ENCODE data around the gene P4HB. TPM values are rescaled to one million over a fixed set of nuclear protein-coding genes. Genes with fewer than 3 reads are reported as not detected.

Gene P4HB
- total and polyA plus RNA-seq, 2 donors (not counting 1 experiment from before 2014, with no cell fraction given), result 109 to 1,034 TPM

GRCh38 chr17:81903415-81903831 lies 43.1 kb upstream of the P4HB start:
- H3K9ac ChIP-seq (ENCODE audit: insufficient read depth, low read length), result no peak overlapping the region
- TF ChIP-seq EZH2 (IDR thresholded peaks at IDR 0.05; ENCODE audit: low read length, missing control alignments) (no peak), CTCF (conservative IDR thresholded peaks at IDR 0.05 in 1 of 2, IDR thresholded peaks at IDR 0.05 in 1 of 2; ENCODE audit: low read depth in 1 of 2, low read length in 2 of 2) (no peak)
- H3K36me3 ChIP-seq (ENCODE audit: control insufficient read depth, insufficient read depth, low read length), result peaks cover 32% of the 10 kb centered on the region
- no peaks in the 10 kb centered on the region for H4K20me1 ChIP-seq (ENCODE audit: control insufficient read depth, extremely low read depth, insufficient read depth, low read length)
- no peaks in the 10 kb centered on the region for H3K9me3 ChIP-seq (ENCODE audit: control insufficient read depth, insufficient read depth, low read depth, low read length)
- H3K27ac ChIP-seq (ENCODE audit: insufficient read depth, low read length), result no peak overlapping the region
- no peak overlapping the region for H3K4me3 ChIP-seq (replicated peaks in 1 of 4; ENCODE audit: control extremely low read depth in 1 of 4, insufficient read depth in 1 of 4, low read depth in 3 of 4, low read length in 4 of 4)
- H3K4me2 ChIP-seq (ENCODE audit: extremely low read depth, insufficient read depth, low read length), result no peak overlapping the region
- H3K4me1 ChIP-seq (ENCODE audit: control insufficient read depth, extremely low read depth, insufficient read depth, low read length), result no peaks in the 10 kb centered on the region
- DNase-seq (ENCODE audit: low read depth in 2 of 2), result no peak
- H3K27me3 ChIP-seq (ENCODE audit: control insufficient read depth, insufficient read depth, low read length), result no peaks in the 10 kb centered on the region
- H2AFZ ChIP-seq (ENCODE audit: low read length), result no peak overlapping the region
- no peaks in the 10 kb centered on the region for H3K79me2 ChIP-seq (ENCODE audit: control insufficient read depth, insufficient read depth, low read length)

- Histone ChIP-seq H3K27ac (ENCODE audit: insufficient read depth, low read length) (no peak overlapping the region), H3K9ac (ENCODE audit: insufficient read depth, low read length) (no peak overlapping the region), H3K36me3 (ENCODE audit: control insufficient read depth, insufficient read depth, low read length) (peaks cover 30% of the 10 kb centered on the region), H4K20me1 (ENCODE audit: control insufficient read depth, extremely low read depth, insufficient read depth, low read length) (no peaks in the 10 kb centered on the region), H3K9me3 (ENCODE audit: control insufficient read depth, insufficient read depth, low read depth, low read length) (no peaks in the 10 kb centered on the region), H3K79me2 (ENCODE audit: control insufficient read depth, insufficient read depth, low read length) (no peaks in the 10 kb centered on the region), H3K27me3 (ENCODE audit: control insufficient read depth, insufficient read depth, low read length) (no peaks in the 10 kb centered on the region), H3K4me2 (ENCODE audit: extremely low read depth, insufficient read depth, low read length) (peak overlapping the region; percentile 59), H3K4me1 (ENCODE audit: control insufficient read depth, extremely low read depth, insufficient read depth, low read length) (no peaks in the 10 kb centered on the region), H2AFZ (ENCODE audit: low read length) (no peak overlapping the region), H3K4me3 (replicated peaks in 1 of 4; ENCODE audit: control extremely low read depth in 1 of 4, insufficient read depth in 1 of 4, low read depth in 3 of 4, low read length in 4 of 4) (peak overlapping the region in 1 of 4 experiments; percentile 42)
- TF ChIP-seq EZH2 (IDR thresholded peaks at IDR 0.05; ENCODE audit: low read length, missing control alignments) (no peak), CTCF (conservative IDR thresholded peaks at IDR 0.05 in 1 of 2, IDR thresholded peaks at IDR 0.05 in 1 of 2; ENCODE audit: low read depth in 1 of 2, low read length in 2 of 2) (no peak)
- DNase-seq (ENCODE audit: low read depth in 2 of 2), result no peak
Measured at GRCh38 chr17:81902653-81903414, 42.5 kb upstream of the P4HB start.

GRCh38 chr17:81902023-81902652 lies 41.8 kb upstream of the P4HB start, which contains the start of gene NPB:
Gene NPB, plus strand, starts transcription at chr17:81902238. Its CDS starts 40 bp downstream, at chr17:81902278.
- H3K27ac ChIP-seq (ENCODE audit: insufficient read depth, low read length), result no peak within 1 kb of the TSS
- DNase-seq (ENCODE audit: low read depth in 2 of 2), result no peak
- H2AFZ ChIP-seq (ENCODE audit: low read length), result no peak within 1 kb of the TSS
- no peaks in the 10 kb centered on the region for H3K79me2 ChIP-seq (ENCODE audit: control insufficient read depth, insufficient read depth, low read length)
- H3K9ac ChIP-seq (ENCODE audit: insufficient read depth, low read length), result no peak within 1 kb of the TSS
- no peaks in the 10 kb centered on the region for H3K9me3 ChIP-seq (ENCODE audit: control insufficient read depth, insufficient read depth, low read depth, low read length)
- no peak for TF ChIP-seq CTCF (conservative IDR thresholded peaks at IDR 0.05 in 1 of 2, IDR thresholded peaks at IDR 0.05 in 1 of 2; ENCODE audit: low read depth in 1 of 2, low read length in 2 of 2)
- no peak for TF ChIP-seq EZH2 (IDR thresholded peaks at IDR 0.05; ENCODE audit: low read length, missing control alignments)
- no peaks in the 10 kb centered on the region for H3K27me3 ChIP-seq (ENCODE audit: control insufficient read depth, insufficient read depth, low read length)
- peaks cover 29% of the 10 kb centered on the region for H3K36me3 ChIP-seq (ENCODE audit: control insufficient read depth, insufficient read depth, low read length)
- no peaks in the 10 kb centered on the region for H3K4me1 ChIP-seq (ENCODE audit: control insufficient read depth, extremely low read depth, insufficient read depth, low read length)
- peak within 1 kb of the TSS in 1 of 4 experiments; percentile 42 for H3K4me3 ChIP-seq (replicated peaks in 1 of 4; ENCODE audit: control extremely low read depth in 1 of 4, insufficient read depth in 1 of 4, low read depth in 3 of 4, low read length in 4 of 4)
- H4K20me1 ChIP-seq (ENCODE audit: control insufficient read depth, extremely low read depth, insufficient read depth, low read length), result no peaks in the 10 kb centered on the region
- H3K4me2 ChIP-seq (ENCODE audit: extremely low read depth, insufficient read depth, low read length), result peak within 1 kb of the TSS; percentile 59
